GM21381 (cell line): ENCODE data around the gene HS1BP3.

ENCODE experiments used
- ATAC-seq: cut with Tn5 transposase; IDR thresholded peaks from one replicate; pipeline ENCODE4 v1.9.1; 2021; ENCODE audit warnings: mild to moderate bottlenecking, moderate library complexity; ENCODE audit not compliant: unreplicated experiment

The HS1BP3 gene

DNA sequence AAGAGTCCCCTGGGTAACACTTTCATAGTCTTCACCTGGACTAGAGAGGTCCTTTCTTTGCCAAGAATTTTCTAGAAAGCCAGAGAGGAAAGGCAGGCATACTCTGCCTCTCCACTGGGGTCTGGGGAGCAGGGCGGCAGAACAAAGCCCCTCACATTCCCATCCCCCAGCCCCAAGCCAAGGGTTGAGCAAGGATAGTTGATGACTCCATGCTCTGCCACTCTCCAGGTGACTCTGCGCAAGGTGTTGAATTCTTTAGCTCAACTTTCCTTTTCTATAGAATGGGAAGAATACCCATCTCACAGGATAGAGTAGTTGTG, 13.1 kb upstream of the HS1BP3 start:
- ATAC-seq = no peak

DNA sequence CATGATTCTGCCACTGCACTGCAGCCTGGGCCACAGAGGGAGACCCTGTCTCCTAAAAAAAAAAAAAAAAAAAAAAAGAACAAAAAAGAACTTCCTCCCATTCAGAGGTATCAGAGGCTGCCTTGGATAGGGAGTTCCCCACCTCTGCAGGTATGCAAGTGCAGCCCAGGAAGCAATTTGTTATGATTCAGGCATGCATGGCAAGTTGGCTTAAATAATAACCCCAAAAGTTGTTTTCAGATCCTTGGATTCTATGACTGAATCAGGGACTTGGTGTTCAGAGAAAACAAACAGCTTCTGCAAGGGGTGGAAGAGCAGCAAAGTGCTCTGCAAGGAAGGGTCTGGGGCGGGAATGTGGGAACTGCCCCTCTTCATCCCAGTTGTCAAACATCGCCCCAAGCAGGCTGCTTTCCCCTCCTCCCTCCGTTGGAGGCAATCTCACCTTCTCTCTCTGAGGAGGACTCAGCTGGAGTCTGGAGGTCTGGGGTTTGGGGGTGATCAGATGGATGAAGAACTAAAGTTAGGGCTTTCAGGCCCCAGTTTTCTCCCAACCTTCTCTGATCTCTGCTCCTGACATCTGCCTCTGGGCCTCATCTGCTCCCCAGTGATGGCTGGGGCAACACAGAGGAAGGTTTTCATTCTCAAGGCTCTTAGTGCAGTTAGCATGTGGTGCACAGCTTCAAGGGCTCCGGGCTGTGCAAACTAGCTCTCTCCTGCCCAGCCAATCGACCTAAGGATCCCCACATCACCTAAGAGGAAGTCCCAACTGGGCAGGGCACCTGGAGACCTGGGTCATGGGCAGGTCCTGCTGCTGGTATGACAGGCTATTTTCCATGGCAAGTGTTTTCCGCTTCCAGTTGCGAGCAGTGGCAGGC, 12.5 kb upstream of the HS1BP3 start:
- ATAC-seq = no peak

DNA sequence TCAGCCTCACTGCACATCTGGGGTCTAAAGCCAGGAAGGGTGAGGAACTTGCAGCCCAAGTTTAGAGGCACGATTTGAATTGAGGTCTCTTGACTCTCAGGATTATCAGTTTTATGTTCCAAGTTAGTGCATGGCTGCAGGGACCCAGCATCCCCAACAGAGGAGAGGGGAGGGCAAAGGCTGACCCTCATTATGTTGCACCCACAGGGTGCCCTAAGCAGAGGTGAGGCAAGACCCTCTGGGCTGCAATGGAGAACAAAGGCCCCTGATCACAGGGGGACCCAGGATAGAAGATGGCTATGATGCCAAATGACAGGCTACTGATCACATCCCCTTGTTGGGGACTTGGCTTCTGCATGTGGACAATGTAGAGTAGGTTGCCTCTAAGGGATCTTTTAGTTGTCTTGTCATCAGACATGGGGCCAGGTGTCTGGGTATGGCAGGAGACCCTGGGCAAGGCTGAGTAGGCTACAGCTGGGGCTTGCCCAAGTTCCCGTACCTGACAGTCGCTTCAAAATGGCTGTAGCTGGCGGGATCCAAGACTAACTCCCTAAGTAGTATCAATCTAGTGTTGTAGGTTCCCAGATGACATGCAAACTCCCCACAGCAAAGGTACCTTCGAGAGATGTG, 11.5 kb upstream of the HS1BP3 start:
- ATAC-seq = no peak

DNA sequence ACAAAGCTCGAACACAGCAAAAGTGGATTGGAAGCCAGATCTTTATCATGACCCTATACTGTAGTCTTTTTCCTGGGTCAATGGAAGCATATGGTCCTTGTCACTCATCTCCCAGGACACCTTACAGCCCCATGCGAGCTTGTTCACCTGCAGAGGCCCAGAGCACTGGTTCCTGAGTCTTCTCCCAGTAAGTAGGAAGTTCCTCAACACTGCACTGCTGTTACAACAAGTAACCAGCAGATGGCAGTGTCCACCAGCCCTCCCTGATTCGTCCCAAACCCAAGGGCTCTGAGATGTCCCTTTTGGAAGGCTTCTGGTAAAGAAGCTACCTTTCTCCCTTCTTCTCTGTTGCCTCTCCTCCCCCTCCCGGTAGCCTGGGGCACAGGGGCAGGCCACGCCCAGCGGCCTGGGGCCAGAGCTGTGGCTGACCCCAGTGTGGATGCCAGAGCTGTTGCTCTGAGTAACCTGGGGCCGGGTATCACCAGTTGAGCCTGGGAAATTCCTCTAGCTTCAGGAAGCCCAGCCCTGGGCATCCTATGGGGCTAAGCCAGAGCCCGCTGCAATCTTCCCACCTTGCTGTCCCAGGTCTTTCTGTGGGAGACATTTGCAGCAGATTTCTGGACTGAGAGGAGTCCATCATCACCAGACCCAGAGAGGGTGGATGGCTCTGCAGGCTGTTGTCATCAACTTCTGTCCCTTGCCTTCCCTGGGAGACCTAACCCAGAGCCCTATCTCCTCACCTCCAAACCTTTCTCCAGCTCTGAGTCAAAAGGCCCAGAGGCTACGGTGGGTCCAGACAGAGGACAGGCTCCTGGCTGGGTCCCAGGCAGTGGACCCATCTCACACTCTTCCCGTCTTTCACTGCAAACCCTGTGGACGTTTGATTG, 10.8 kb upstream of the HS1BP3 start:
- ATAC-seq = peak; percentile 68

DNA sequence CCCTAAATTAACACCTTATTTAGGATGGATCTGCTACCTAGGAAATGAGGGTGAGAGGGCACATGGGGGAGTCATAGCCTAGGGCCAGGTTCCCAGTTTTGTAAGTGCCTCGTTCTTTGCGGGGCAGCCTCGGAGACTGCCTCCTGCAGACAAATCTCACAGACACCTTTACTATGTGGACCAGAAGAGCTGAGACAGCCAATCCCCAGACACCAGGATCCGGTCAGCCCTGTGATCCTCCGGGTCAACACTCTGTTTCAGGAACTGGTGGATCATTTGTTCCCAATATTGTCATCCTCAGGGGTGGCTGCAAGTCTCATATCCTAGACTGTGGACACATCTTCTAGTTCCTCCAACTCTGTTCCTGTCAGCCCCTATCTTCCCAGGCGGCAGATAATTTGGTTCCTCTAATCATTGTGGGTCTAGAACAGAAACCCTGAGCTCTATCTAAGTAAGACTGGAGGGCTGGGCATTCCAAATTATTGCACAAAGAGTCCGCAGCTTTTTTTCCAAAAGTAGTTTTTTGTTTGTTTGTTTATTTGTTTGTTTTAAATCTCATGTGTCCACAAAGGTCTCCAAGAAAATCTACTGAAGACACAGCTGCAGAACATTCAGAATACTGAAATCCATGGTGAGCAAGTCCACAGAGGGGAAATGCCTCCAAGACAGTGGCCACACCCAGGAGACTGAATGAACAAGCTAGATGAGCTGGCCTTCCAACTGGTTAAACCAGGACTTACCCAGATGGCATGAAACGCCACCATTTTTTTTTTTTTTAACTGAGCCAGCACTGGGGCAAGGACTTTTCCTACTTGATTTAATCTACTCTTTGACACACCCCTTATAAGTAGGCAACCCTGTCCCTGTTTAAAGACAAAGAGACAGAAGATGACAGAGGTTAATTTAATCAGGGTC, 9.9 kb upstream of the HS1BP3 start:
- no peak for ATAC-seq

DNA sequence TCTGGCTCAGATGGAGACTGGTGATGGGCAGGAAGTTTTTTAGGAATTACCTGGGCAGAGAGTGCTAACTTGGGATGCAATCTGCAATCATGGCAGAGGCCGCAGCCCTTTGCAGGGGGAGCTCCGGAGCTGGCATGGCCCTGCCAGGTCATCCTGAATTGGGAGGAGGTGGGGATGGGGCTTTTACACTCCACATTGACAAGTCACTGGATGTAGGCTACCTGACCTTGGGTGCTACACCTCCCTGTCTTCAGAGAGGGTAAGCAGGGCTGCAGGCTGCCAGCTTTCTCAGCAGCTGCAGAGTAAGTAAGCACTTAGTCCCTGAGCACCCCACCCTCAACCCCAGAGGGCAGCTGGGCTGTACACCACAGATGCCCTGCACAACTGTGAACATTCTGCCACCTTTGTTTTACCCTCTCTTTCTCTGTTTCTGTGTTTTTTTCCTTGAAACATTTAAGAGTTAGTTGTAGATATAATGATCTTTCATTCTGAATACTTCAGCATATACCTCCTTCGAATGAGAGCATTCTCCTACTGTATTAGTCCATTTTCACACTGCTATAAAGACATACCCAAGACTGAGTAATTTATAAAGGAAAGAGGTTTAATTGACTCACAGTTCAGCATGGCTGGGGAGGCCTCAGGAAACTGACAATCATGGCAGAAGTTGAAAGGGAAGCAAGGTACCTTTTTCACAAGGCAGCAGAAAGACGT, 6.8 kb upstream of the HS1BP3 start:
- no peak for ATAC-seq

DNA sequence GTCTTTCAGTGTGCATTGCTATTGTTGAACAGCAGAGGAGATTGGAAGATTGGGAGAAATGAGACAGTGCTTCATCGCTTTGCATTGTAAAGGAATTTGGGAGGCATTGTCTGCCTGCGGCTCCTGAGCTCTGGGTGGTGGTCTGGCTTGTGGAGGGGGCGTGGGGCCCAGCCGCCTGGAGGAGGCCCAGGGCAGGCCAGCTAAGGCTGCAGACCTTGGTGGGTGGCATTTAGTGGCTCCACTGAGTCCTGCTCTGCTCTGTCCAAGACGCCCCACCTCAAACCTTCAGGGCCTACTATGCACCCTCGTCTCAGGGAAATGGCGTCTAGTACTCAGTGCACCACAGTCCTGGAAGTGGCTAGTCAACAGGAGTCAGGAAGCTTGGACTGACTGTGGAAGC, 5.7 kb upstream of the HS1BP3 start:
- no peak for ATAC-seq

DNA sequence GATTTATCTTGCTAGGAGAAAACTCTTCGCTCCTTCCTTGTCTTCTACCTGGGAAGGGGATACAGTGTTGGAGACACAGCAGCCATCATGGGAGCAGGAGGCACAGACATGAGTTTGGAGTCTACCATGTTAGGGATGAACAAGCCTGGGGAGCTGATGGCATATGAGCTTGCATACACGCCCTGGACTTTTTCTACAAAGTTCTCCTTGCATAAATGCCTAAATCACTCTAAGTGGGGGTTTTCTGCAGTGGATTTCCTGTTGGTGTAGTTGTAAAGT, 3.6 kb upstream of the HS1BP3 start:
- no peak for ATAC-seq

DNA sequence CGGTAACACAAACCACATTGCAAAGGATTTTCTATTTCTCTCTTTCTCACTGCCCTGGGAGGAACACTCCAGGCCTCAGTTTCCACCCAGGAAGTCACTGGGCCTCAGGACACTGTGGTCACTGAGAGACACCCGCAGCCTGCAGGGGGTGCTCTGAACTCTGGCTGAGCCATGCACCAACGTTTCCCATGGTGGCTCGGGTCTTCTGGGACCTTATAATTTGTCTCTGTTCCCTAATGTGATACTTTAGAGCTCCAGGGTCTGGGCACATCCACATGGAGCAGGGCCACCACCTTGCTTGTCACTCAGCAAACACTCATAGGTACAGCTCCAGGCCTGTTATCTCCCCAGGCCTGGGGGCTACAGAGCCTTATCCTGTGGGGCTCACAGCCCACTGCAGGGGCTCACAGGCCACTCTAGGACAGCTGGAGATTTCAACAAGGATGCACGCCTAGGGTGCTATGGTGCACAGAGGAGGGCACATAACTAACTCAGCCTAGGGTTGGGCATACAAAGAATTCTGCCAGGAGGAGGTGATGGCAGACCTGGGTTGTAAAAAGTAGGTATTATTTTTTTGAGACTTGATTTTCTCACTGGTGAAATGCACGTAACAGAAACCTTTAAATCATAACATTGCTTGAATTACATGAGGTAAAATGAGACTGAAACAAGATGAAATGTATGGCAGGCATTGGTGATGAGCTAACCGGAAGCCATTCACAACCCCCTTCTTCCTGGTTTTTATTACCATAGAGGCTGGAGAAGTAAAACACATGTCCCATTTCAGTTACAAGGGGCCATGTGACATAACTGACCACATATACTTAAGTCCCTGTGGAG, 3.0 kb upstream of the HS1BP3 start:
- no peak for ATAC-seq

DNA sequence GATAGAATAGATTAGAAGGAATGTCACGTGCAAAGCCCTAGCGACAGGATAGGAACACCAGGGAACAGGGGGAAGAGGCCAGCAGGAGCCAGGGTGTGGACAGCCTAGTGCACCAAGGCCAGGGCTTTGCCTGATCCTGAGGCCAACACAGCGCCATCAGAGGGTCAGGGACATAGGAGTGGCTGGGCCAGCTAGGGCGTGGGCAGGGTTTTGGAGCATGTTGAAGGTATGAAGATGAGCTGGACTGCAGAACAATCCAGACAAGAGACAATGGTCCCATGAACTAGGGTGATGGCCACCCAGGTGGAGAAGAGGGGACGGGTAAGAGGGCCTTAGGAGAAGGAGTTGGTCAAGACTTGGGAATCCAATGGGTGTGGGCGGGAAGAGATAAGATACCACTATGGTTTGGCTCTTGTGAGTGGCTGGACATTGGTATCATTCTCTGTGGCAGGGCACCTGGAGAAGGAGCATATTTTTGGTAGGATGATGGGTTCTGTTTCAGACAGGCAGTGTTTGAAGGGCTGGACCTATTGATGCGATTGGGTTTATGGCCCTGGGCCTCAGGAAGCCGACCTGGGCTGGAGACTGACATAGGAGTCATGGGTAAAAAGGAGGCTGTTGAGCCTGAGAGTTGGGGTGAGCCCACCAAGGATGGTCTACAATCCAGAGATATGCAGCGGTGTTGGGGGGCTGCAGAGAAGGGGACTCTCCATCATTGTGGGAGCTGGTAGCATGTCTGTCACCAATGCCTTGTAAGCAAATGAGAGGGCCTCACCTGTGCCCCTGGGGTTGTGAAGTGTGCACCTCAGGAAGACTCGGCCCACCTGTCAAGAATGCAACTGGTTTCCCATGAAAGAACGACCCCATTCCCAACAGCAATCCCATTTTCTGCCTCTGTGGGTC, 2.0 kb upstream of the HS1BP3 start:
- ATAC-seq = no peak

DNA sequence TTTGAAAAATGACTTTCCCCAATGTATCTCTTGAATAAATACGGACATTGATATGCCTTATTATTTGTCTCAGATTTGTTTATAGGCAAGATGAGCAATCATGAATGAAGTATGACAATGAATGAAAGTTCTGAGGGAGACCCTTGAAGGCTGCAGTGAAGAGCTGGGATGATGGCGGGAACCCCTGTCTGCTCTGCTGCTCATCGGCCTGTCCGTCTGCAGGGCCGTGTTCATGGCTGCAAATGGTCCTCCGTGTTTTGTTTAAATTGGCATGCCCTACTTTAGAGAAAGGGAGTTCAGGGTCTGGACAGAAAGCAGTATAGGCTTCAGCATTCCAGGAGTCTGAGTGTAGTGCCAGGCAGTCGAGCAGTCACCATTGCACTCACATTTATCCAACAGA, 1.2 kb upstream of the HS1BP3 start:
- ATAC-seq = no peak

DNA sequence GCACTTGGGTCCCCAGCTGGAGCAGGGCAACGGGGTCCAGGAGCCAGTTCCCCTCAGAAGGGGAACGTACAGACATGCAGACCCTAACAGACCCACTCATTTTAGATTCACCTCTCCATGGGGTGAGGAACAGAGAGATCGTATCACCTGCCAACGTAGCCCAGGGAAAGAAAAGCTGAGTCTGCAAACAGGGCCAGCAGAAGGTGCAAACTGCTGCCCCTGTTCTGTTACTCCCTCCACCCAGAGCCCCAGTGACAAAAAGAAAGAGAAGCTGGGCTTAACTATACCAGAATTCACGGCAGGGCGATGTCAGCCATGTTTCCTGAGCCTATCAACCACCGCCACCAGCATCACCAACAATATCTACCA, 817 bp upstream of the HS1BP3 start:
- no peak for ATAC-seq

DNA sequence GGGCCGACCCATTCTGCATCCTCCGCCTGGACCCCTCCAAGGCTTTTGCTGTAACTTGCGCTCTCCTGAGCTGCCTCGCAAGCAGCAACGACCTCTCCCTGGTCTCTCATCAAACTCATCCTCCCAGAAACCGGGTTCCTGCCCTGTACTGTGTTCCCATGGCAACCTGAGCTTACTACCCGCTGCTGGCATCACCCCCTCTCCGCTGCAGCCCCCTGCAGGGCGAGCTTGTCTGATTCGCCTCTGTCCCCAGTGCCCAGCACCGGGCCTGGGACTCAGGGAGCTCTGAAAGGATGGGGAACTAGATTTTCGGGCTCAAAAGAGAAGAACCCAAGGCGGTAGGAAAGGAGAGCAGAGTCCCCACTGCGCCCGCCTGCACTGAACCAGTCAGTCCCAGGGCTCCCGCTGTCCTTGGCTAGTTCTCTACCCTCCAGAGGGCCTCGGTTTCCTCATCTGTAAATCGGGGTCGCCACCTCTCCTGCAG, 463 bp downstream of the HS1BP3 start:
- ATAC-seq = peak; percentile 1

DNA sequence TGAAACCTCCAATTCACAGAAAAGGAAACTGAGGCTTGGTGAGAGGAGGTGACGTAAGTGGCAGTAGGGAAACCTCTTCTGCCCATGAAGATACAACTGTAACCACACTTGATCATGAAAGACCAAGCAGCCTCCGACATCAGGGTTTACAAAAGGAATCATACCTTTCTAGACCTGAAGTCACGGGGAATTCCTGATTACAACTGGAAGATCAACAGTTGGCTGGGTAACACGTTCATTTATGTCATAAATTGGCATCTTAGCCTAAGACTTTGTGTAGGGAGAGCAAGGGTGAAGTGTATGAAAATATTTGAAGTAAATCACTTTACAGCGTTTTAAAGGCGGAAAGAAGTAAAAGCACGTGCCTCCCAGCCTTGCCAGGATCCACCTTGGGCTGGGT, 922 bp downstream of the HS1BP3 start:
- no peak for ATAC-seq

DNA sequence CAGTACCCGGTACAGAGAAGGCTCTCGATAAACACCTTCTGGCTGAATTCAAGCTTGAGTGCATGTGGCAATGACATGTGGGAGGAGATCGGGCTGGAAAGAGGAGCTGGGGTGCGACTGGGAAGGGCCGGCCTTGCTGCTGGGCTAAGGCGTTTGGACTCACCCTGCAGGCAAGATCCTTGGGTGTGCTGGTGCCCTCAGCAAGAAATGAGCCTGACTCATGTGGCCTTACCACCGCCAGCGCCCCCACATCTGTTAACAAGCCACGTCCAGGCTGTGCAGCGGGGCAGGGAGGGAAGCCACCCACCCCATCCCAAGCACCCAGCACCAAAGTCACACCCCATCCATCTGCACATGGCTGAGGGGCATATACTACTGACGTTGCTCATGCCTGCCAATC, 1.3 kb downstream of the HS1BP3 start:
- no peak for ATAC-seq

DNA sequence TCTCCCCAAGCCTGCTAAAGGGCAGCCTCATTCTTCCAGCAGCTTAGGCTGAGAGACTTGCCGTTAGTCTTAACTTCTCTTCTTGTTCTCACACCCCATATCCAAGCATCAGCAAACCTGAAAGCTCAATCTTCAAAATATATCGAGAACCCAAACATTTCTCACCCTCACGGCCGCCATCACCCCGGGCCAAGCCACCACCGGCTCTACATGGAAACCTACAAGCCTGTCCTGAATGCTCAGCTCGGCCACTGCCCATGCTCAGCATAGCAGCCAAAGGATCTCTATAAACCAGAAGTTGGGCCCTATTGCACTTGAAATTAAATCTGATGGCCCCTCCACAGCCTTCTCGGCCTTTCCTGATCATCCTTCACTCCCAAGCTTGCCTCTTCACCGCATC, 2.1 kb downstream of the HS1BP3 start:
- ATAC-seq = no peak

DNA sequence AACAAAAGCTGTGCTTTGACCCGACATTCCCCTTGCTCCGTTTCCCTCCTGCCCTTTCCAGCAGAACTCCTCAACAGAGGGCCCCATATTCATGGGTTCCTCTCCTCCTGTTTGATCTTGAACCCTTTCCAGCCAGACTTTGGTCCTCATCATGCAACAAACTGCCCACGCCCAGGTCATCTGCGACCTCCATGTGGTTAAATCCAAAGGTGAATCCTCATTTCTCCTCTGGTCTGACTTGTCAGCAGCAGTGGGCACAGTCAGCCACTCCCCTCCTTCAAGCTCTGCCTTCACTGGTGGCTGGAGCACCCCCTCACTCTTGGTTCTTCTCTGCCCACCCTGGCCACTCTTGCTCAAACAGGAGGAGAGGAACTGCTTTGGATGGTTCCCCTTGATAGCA, 2.7 kb downstream of the HS1BP3 start:
- ATAC-seq = no peak

DNA sequence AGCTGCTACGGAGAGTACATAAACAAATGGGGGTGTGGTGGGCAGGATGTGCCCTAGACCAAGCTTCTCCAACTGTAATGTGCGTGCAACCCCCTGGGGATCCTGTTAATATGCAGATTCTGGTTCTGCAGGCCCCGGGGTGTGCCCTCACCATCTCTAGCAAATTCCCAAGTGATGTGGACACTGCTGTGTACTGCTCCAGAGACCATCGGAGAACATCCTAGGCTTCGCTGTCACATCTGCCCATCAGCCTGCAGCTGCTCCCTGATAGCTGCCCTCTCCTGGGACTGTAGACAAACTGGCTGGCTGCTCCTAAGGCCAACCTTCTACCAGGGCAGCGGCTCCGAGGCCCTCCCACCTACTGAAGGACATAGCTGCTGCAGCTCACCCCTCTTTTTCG, 3.2 kb downstream of the HS1BP3 start:
- ATAC-seq = no peak
